AG08395 (cell line): ENCODE results near the gene DCAF11.
A peak's percentile ranks its signal among the peaks of the same experiment; 100 is the strongest.

Experiments
- DNase-seq: peaks from one replicate; pipeline ENCODE4 v3.0.0; 2012; ENCODE audit warnings: mixed read lengths, low spot score

Gene DCAF11

GRCh38 chr14:24139272-24139934 lies 24.8 kb downstream of the DCAF11 start:
- no peak for DNase-seq

- DNase-seq, result peak; percentile 99
These were observed 26.7 kb downstream of the DCAF11 start, which contains the start of gene EMC9 for GRCh38 chr14:24141097-24141880. Gene EMC9 (minus strand): TSS chr14:24141591. CDS start chr14:24141304, 287 bp downstream.

DNA sequence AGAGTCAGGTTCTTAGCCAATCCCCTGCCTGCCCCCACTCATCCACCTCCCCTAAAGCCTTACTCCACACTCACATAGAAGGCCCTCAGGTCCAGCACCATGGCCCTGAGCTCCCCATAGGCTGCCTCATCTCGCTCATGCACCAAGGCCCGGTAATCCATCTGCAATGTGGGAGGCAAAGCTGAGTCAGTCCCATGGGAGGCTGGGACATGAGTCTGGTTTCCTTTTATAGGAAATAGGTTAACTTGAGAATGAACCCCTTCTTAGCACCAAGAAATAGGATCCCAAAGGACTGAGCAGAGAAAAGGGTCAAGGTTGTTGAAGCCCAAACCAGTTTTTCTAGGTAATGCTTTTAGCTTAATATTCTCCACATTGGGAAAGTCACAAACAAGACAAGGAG lies 28.9 kb downstream of the DCAF11 start:
- DNase-seq, result no peak

DNA sequence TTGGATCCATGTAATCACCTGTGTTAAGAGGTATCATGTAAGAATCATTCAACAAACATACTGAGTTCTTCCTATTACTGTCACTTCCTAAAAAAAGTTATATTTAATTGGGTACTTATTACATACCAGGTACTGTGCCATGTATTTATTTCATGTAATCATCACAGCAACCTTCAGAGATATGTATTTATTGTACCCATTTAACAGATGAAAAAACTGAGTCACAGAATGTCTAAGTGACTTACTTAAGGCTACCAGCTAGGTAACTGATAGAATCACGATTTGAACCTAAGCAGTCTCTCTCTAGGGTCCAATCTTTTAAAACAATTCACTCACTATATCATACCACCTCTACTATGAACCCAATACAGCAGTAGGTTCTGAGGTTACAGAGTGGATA lies 29.9 kb downstream of the DCAF11 start:
- DNase-seq, result no peak

GRCh38 chr14:24145219-24145618 lies 30.6 kb downstream of the DCAF11 start:
- DNase-seq, result no peak

GRCh38 chr14:24145690-24146452 lies 31.3 kb downstream of the DCAF11 start:
- DNase-seq, result no peak

DNA sequence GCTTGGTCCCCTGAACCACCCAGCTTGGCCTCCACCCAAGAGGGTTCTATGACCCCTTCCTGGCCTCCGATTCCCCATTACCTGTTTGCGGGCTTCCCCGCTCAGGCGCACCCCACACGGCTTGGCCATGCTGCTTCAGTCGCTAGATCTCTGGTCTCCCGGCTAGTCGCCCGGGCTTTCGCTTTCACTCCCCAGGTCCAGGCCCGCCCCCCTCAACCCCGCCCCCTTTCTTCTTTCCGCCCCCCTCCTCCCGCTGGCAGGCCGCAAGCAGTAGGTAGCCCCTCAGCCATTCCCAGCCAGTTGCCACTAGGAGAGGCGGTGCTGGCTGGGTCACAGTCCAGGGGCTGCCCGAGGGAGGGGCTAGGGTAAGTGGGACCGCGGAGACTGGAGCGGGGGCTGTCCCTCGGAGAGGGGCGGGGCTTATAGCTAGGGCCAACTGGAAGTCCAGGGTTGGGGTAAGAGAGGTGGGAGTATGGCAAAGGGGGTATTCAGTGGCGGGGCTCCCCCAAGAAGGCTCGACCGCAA lies 31.9 kb downstream of the DCAF11 start, which contains the start of gene PSME2:
Gene PSME2, minus strand, starts transcription at position 158 of the 525 bp plus-strand sequence. Its CDS starts 29 bp downstream, at position 129.
- peak; percentile 94 for DNase-seq

DNA sequence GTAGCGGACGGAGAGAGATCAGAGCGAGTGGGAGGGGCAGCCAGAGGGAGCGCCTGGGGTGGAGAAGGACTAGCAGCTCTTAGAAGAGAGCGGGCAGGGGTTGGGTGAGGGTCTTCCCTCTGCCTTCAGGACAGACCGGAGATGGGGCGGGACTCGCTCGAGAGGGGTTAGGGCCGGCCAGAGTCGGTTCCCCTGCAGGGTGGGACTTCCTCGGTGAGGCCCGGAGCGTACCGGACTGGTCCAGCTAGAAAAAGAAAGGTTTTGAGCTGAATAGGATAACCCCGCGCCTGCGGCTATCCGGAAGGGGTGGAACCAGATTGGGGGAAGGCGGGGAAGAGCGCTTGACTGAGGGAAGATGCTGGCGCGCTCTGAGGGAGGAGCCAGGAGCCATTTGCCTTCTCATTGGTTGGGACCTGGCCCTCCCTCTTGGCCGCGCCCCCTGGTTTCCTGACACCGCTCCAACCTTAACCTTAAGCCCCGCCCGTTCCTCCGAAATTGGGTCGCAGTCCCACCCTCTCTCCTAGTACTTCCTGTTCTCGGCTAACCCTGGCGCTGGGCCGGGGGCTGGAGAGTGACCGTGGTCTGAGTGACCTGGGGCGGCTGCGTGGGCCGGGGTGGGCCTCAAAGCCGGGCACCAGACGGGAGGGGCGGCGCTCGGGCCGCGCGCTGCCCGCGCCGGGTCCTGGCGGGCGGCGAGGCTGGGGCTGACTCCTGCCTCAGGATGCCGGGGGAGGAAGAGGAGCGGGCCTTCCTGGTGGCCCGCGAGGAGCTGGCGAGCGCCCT lies 32.6 kb downstream of the DCAF11 start, which contains the start of gene RNF31:
Gene RNF31, plus strand, starts transcription at position 521 of the 783 bp plus-strand sequence. Its CDS starts 201 bp downstream, at position 722.
- peak; percentile 97 for DNase-seq

- no peak for DNase-seq
These were observed 33.3 kb downstream of the DCAF11 start for GRCh38 chr14:24147761-24148428.

DNA sequence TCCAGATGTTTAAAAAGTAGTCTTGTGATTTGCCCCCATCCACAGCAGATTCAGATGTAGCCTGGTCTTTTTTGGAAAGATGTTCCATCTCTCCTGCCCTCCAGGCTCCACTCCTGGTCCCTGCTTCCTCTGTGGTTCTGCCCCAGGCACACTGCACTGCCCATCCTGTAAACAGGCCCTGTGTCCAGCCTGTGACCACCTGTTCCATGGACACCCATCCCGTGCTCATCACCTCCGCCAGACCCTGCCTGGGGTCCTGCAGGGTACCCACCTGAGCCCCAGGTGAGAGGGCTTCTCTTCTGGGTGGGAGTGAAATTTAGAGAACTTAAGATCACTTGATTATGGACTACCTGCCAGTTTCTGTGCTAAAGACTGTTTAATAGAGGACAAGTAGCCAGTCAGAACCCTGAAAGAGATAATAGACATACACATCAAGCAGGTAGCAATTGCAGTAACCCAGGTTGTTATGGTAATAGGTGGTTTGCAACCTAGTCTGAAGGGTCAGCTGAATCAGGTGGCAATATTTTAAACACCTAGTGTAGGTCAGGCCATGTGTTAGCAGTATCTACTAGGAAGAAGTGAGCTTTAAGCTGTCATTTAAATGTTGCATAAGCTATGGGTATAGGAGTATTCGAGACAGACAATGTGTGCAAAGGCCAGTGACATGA lies 34.9 kb downstream of the DCAF11 start:
- DNase-seq, result no peak

GRCh38 chr14:24150061-24150460 lies 35.5 kb downstream of the DCAF11 start:
- no peak for DNase-seq

DNA sequence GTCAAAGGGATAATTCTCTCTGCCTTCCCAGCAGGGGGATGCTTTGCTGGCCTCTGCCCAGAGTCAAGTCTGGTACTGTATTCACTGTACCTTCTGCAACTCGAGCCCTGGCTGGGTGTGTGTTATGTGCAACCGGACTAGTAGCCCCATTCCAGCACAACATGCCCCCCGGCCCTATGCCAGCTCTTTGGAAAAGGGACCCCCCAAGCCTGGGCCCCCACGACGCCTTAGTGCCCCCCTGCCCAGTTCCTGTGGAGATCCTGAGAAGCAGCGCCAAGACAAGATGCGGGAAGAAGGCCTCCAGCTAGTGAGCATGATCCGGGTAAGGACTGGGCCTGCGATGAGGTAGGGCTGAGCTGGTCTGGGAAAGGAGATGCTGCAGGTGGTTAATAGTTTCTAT lies 36.0 kb downstream of the DCAF11 start:
- no peak for DNase-seq

- no peak for DNase-seq
These were observed 36.4 kb downstream of the DCAF11 start for GRCh38 chr14:24150993-24151392.

DNA sequence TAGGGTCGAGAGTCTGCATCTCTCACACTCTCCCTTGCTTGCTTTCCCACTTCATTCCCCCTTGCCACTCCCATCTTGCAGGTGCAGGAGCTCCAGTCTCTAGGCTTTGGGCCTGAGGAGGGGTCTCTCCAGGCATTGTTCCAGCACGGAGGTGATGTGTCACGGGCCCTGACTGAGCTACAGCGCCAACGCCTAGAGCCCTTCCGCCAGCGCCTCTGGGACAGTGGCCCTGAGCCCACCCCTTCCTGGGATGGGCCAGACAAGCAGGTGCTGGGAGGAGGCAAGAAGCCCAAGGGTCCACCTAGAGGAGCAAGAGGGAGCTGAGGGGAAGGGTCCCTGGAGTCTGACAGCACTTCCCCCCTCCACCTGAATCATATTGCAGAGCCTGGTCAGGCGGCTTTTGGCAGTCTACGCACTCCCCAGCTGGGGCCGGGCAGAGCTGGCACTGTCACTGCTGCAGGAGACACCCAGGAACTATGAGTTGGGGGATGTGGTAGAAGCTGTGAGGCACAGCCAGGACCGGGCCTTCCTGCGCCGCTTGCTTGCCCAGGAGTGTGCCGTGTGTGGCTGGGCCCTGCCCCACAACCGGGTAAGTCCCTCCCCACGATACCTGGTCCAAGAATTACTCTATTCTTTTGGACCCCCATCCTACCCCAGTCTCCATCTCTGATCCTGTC lies 37.0 kb downstream of the DCAF11 start:
- no peak for DNase-seq

- no peak for DNase-seq
These were observed 40.5 kb downstream of the DCAF11 start for GRCh38 chr14:24155100-24155499.

DNA sequence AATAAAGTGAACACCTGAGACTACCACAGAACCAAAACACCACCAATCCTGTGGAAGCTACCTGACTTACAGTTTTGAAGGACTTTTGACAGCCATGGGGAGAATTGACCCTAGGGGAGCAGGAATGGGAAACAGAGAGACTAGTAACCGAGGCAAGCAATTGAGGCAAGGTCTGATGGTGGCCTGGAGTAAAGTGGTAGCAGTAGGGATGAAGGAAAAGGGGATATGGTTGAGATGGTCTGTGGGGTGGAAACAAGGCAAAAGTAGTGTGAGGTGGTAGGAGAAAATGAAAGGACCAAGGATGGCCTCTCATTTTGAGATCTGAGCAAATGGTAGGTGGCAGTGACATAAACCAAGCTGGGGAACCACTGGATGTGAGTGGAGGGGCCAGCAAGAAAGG lies 42.3 kb downstream of the DCAF11 start:
- DNase-seq, result no peak

DNA sequence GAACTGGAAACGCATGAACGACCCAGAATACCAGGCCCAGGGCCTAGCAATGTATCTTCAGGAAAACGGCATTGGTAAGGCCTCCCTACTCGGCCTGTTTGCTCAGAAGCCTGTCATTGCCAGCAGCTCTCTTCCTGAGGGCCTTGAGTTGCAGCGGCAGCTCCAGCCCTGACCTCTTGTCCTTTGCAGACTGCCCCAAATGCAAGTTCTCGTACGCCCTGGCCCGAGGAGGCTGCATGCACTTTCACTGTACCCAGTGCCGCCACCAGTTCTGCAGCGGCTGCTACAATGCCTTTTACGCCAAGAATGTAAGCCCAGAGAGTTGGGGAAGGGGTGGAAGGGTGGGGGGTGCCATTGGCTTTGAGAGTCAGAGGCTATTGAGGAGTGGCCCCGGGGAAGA lies 42.8 kb downstream of the DCAF11 start:
- no peak for DNase-seq

DNA sequence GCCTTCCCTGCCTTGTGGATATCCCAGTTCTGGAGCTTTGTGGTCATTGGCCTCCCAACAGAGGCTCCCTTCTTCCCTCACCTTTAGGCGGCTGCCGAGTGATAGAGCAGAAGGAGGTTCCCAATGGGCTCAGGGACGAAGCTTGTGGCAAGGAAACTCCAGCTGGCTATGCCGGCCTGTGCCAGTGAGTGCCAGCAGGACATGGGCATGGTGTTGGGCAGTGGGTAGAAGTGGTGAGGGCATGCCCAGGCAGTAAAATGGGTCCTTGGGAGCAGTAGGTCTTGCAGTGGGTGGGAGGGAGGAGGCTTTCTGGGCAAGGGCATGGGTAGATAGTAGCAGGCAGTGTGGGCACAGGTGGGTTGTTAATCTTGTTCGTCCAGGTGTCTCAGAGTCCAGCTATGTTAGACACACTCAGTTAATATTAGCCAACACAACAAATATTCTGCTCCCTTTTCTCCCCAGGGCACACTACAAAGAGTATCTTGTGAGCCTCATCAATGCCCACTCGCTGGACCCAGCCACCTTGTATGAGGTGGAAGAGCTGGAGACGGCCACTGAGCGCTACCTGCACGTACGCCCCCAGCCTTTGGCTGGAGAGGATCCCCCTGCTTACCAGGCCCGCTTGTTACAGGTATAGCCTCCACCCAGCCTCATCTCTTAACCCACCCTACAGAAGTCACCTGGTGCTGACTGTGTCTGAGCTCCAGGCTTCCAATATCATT lies 45.4 kb downstream of the DCAF11 start:
- no peak for DNase-seq

- DNase-seq, result no peak
These were observed 45.9 kb downstream of the DCAF11 start for GRCh38 chr14:24160499-24160849.
